Stomach (tissue), 19 donors: ENCODE results near the gene ALG8. TPM values are rescaled to one million over a fixed set of nuclear protein-coding genes. Genes with fewer than 3 reads are reported as not detected.

ENCODE experiments used
- DNase-seq, 2 donors: peaks; one replicate each; pipeline versions ENCODE4 v3.0.0 to v3.0.0-alpha.2; 2013 to 2019
- H3K27ac ChIP-seq, 5 donors: fragments of 200-600 bp in 4 of 5; sonication (generic) in 4 of 5; one replicate each; pipeline ENCODE4 v1.5.1; 2013 to 2019; ENCODE audit warnings: mild to moderate bottlenecking in 1 of 5, moderate library complexity in 1 of 5
- H3K27me3 ChIP-seq, 3 donors: fragments of 200-600 bp; sonication (generic); one replicate each; pipeline ENCODE4 v1.5.1; 2017 to 2019; ENCODE audit warnings: mixed run types in 1 of 3
- H3K36me3 ChIP-seq, 4 donors: fragments of 200-600 bp; sonication (generic); 1 replicate in 3 of 4; 2 replicates in 1 of 4; pipeline ENCODE4 v1.5.1; 2016 to 2019
- H3K4me1 ChIP-seq, 4 donors: fragments of 200-600 bp; sonication (generic); one replicate each; pipeline ENCODE4 v1.5.1; 2016 to 2019
- H3K4me3 ChIP-seq, 4 donors: fragments of 200-600 bp; sonication (generic) in 3 of 4; one replicate each; pipeline ENCODE4 v1.5.1; 2016 to 2019; ENCODE audit warnings: mild to moderate bottlenecking in 1 of 4
- H3K9me3 ChIP-seq, 4 donors: fragments of 200-600 bp; sonication (generic); one replicate each; pipeline ENCODE4 v1.5.1; 2016 to 2019
- EP300 ChIP-seq: sonication (generic); formaldehyde crosslinking; IDR thresholded peaks from one replicate; pipeline ENCODE4 v1.6.1; 2017; ENCODE audit warnings: antibody characterized with exemption
- POLR2A ChIP-seq, 4 donors: fragments of 450-650 bp; IDR thresholded peaks; one replicate each; pipeline ENCODE4 v1.6.1; 2016; ENCODE audit warnings: antibody characterized with exemption in 4 of 4, control low read depth in 2 of 4, mild to moderate bottlenecking in 1 of 4, moderate library complexity in 1 of 4
- POLR2AphosphoS5 ChIP-seq, 3 donors: sonication (generic); formaldehyde crosslinking; IDR thresholded peaks; one replicate each; pipeline ENCODE4 v1.6.1; 2016; ENCODE audit warnings: antibody characterized with exemption in 3 of 3
- WGBS, 5 donors: extraction: QIAGEN DNeasy Blood & Tissue Kit in 3 of 5; methylation state at CpG; one replicate each; pipeline versions ENCODE4 v1.1.5 to v1.1.7; 2013 to 2018; 5-methylcytosine and 5-hydroxymethylcytosine counted together
- intact Hi-C: fragments of 100-400 bp; cut with DNase I; formaldehyde crosslinking; loops from one replicate; pipeline ENCODE4 v1.15.1; 2023; ENCODE audit warnings: low total_unique reads
- long read RNA-seq, 10 donors: transcript quantifications; one replicate each; lab custom pipeline, GENCODE V29; 2026
- polyA plus RNA-seq, 3 donors: library from polyadenylated mRNA; stranded (reverse); fragments of 200-250 nt; gene quantifications; one replicate each; pipeline ENCODE4 v1.2.3, GENCODE V29; 2013
- total RNA-seq, 5 donors: library from RNA; depleted of rRNA; stranded (reverse); fragments of >200 nt; gene quantifications; one replicate each; pipeline versions ENCODE4 v1.1.0 to v1.2.3, GENCODE V29; 2014 to 2016
- TF ChIP-seq, protein P1 (sequence below), 7 experiments: fragments of 450-650 bp in 4 of 7; fragments of 200-600 bp in 3 of 7; sonication (generic) in 3 of 7; IDR thresholded peaks; one replicate each; pipeline ENCODE4 v1.5.1; 2016 to 2019; ENCODE audit warnings: antibody characterized with exemption in 7 of 7, control low read depth in 2 of 7, mild to moderate bottlenecking in 1 of 7
- donor health status: healthy with polysubstance abuse.
- donor health status: Bipolar disorder and iron deficiency.
- donor health status: healthy.

ALG8 gene
- total RNA-seq (10 to 100 TPM in 4 of 5 donors, 1 to 10 TPM in 1; 3.8 to 58.2 (median 19.6) TPM), polyA plus RNA-seq (10 to 100 TPM; 10.5 to 33.6 (median 29.4) TPM)
- long read RNA-seq, donor 1, transcript ALG8-201 (13 exons, 1,675 nt), result major isoform, 9 of 9 reads
- long read RNA-seq, donor 1, partial matches to known transcripts, result 0 of 9 reads
- long read RNA-seq, donor 1, other reads (novel, unspliced or antisense), result 0 of 9 reads
- long read RNA-seq, donor 2, transcript ALG8-201 (13 exons, 1,675 nt), result major isoform, 8 of 8 reads
- long read RNA-seq, donor 2, partial matches to known transcripts, result 0 of 8 reads
- long read RNA-seq, donor 2, other reads (novel, unspliced or antisense), result 0 of 8 reads
- long read RNA-seq, donor 3, partial matches to known transcripts, result 0 of 1 reads
- long read RNA-seq, donor 3, other reads (novel, unspliced or antisense), result 0 of 1 reads
- long read RNA-seq, donor 4, partial matches to known transcripts, result 0 of 1 reads
- long read RNA-seq, donor 4, other reads (novel, unspliced or antisense), result 0 of 1 reads
- long read RNA-seq, donor 5, partial matches to known transcripts, result 0 of 5 reads
- long read RNA-seq, donor 5, other reads (novel, unspliced or antisense), result 0 of 5 reads
- long read RNA-seq, donor 6, transcript ALG8-201 (13 exons, 1,675 nt), result major isoform, 9 of 14 reads
- long read RNA-seq, donor 6, partial matches to known transcripts, result 0 of 14 reads
- long read RNA-seq, donor 6, other reads (novel, unspliced or antisense), result 0 of 14 reads
- long read RNA-seq, donor 7, partial matches to known transcripts, result 0 of 3 reads
- long read RNA-seq, donor 7, other reads (novel, unspliced or antisense), result 0 of 3 reads
- long read RNA-seq, donor 8, transcript ALG8-201 (13 exons, 1,675 nt), result major isoform, 9 of 9 reads
- long read RNA-seq, donor 8, partial matches to known transcripts, result 0 of 9 reads
- long read RNA-seq, donor 8, other reads (novel, unspliced or antisense), result 0 of 9 reads
- long read RNA-seq, donor 9, partial matches to known transcripts, result 0 of 8 reads
- long read RNA-seq, donor 9, other reads (novel, unspliced or antisense), result 0 of 8 reads
- long read RNA-seq, donor 10, transcript ALG8-201 (13 exons, 1,675 nt), result major isoform, 7 of 7 reads
- long read RNA-seq, donor 10, partial matches to known transcripts, result 0 of 7 reads
- long read RNA-seq, donor 10, other reads (novel, unspliced or antisense), result 0 of 7 reads

GRCh38 chr11:78139422-78140391, at the start of gene ALG8:
TSS of gene ALG8 (minus strand) at chr11:78139626. CDS start at chr11:78139588, 38 bp downstream.
- 2 to 3% (median 2%) methylated on average over 44 to 52 of the region's 52 CpGs for WGBS, 5 donors
- peak; percentile 97 to 99 for DNase-seq
- Histone ChIP-seq H3K27ac (peak within 1 kb of the TSS; percentile 68 to 87 (median 84)), H3K9me3 (no peaks in the 10 kb centered on the region), H3K4me1 (peaks cover 7 to 29% (median 17%) of the 10 kb centered on the region in 4 donors), H3K36me3 (peaks cover 4 to 18% (median 10%) of the 10 kb centered on the region in 4 donors), H3K27me3 (no peaks in the 10 kb centered on the region), H3K4me3 (peak within 1 kb of the TSS; percentile 64 to 77 (median 68))
- TF ChIP-seq EP300, result no peak
- peak in 2 of 4 donors; percentile 33 to 46 for TF ChIP-seq POLR2A (IDR thresholded peaks at IDR 0.05)
- TF ChIP-seq, protein P1, sequence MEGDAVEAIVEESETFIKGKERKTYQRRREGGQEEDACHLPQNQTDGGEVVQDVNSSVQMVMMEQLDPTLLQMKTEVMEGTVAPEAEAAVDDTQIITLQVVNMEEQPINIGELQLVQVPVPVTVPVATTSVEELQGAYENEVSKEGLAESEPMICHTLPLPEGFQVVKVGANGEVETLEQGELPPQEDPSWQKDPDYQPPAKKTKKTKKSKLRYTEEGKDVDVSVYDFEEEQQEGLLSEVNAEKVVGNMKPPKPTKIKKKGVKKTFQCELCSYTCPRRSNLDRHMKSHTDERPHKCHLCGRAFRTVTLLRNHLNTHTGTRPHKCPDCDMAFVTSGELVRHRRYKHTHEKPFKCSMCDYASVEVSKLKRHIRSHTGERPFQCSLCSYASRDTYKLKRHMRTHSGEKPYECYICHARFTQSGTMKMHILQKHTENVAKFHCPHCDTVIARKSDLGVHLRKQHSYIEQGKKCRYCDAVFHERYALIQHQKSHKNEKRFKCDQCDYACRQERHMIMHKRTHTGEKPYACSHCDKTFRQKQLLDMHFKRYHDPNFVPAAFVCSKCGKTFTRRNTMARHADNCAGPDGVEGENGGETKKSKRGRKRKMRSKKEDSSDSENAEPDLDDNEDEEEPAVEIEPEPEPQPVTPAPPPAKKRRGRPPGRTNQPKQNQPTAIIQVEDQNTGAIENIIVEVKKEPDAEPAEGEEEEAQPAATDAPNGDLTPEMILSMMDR (IDR thresholded peaks at IDR 0.05), result peak in 1 of 7 experiments; percentile 20
- peak in 2 of 3 donors; percentile 81 to 94 for TF ChIP-seq POLR2AphosphoS5 (IDR thresholded peaks at IDR 0.05)
- intact Hi-C loops, result no loop called here

- H3K4me1 ChIP-seq, result peaks cover 25 to 57% (median 43%) of the 10 kb centered on the region in 4 donors
- no peaks in the 10 kb centered on the region for H3K27me3 ChIP-seq
- intact Hi-C loops, result no loop called here
- H3K36me3 ChIP-seq, result peaks cover 0 to 11% (median 3%) of the 10 kb centered on the region in 4 donors
- 0 to 1% (median 1%) methylated on average over 16 to 74 of the region's 74 CpGs for WGBS, 5 donors
- H3K4me3 ChIP-seq, result peak within 1 kb of the TSS; percentile 84 to 97 (median 88)
- TF ChIP-seq POLR2AphosphoS5 (IDR thresholded peaks at IDR 0.05) (peak in 2 of 3 donors; percentile 91 to 92), EP300 (no peak)
- H3K9me3 ChIP-seq, result no peaks in the 10 kb centered on the region
- DNase-seq, result peak; percentile 96 to 99
- H3K27ac ChIP-seq, result peak within 1 kb of the TSS; percentile 76 to 92 (median 87)
These were observed 49.1 kb upstream of the ALG8 start, which contains the start of the genes KCTD21 and USP35 for GRCh38 chr11:78188286-78189173. TSS of gene KCTD21 (minus strand) at chr11:78188626. CDS start at chr11:78174554, 14,072 bp downstream. TSS of gene USP35 (plus strand) at chr11:78188919. CDS start at chr11:78196246, 7,327 bp downstream.

GRCh38 chr11:78187366-78188285, 48.2 kb upstream of the ALG8 start:
- Histone ChIP-seq H3K36me3 (peaks cover 0 to 17% (median 8%) of the 10 kb centered on the region in 4 donors), H3K4me3 (peak overlapping the region; percentile 84 to 97 (median 88)), H3K27ac (peak overlapping the region; percentile 25 to 92 (median 87)), H3K9me3 (no peaks in the 10 kb centered on the region), H3K27me3 (no peaks in the 10 kb centered on the region), H3K4me1 (peaks cover 25 to 54% (median 42%) of the 10 kb centered on the region in 4 donors)
- no peak for TF ChIP-seq POLR2AphosphoS5 (IDR thresholded peaks at IDR 0.05)
- TF ChIP-seq EP300, result no peak
- no peak for TF ChIP-seq POLR2A (IDR thresholded peaks at IDR 0.05)
- TF ChIP-seq, protein P1 (IDR thresholded peaks at IDR 0.05), result no peak
- WGBS, 5 donors, result 18 to 21% (median 20%) methylated on average over 25 to 31 of the region's 31 CpGs
- intact Hi-C loops, result no loop called here
- DNase-seq, result no peak
